ENCODE results near the gene PTCD1. TPM values are rescaled to one million over a fixed set of nuclear protein-coding genes. Genes with fewer than 3 reads are reported as not detected.

PTCD1 gene
- total RNA-seq, 3 donors from 2014 or later, result 4.5 to 8.3 (median 4.9) TPM

DNA sequence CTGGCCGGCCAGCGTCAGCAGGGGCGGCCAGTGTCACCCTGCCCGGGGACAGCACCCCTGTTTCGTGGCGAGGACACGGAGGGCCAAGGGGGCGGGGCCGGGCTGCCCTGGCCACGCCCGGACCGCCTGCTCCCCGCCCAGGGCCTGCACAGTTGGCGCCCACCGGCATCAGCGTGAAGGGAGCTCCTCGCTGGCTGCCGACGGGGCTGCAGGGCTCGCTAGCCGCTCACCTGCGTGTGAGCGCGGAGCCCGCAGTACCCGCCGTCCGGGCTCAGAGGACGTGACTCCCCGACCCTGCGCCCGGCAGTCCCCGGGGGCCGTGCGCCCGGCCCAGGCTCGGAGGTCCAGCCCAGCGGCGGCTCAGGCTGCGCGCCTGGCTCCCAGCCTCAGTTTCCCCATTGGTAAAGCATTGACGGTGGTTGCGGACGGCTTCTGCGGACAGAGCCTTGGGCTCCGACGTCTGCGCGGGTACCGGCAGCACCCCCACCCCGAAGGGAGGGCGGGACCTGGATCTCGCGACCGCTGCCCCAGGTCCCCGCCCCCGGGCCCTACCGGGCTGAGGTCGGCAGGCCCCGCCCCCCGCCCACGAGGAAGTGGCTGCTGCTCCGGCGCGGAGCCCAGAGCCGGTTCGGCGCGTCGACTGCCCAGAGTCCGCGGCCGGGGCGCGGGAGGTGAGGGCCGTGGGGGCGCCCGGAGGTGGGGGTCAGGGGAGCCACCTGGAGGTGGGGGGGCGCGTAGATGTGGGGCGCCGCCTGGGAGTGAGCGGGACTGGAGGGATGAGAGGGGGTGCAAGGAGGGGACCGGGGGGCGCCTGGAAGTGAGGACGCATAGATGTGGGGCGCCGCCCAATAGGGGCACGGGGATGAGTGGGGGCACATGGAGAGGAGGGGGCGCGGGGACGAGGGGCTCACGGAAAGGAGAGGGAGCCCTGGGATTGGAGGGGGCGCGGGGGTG lies 64.2 kb downstream of the PTCD1 start, which contains the start of gene ARPC1B:
Gene ARPC1B, plus strand, starts transcription at position 620 of the 954 bp plus-strand sequence. CDS start 10,985 bp downstream, outside the sequence.
- no peaks in the 10 kb centered on the region for H3K36me3 ChIP-seq
- TF ChIP-seq POLR2A (IDR thresholded peaks at IDR 0.05), result peak; percentile 31
- peak in 1 of 3 donors; percentile 52 for TF ChIP-seq POLR2AphosphoS5 (IDR thresholded peaks at IDR 0.05)
- TF ChIP-seq, protein P1, sequence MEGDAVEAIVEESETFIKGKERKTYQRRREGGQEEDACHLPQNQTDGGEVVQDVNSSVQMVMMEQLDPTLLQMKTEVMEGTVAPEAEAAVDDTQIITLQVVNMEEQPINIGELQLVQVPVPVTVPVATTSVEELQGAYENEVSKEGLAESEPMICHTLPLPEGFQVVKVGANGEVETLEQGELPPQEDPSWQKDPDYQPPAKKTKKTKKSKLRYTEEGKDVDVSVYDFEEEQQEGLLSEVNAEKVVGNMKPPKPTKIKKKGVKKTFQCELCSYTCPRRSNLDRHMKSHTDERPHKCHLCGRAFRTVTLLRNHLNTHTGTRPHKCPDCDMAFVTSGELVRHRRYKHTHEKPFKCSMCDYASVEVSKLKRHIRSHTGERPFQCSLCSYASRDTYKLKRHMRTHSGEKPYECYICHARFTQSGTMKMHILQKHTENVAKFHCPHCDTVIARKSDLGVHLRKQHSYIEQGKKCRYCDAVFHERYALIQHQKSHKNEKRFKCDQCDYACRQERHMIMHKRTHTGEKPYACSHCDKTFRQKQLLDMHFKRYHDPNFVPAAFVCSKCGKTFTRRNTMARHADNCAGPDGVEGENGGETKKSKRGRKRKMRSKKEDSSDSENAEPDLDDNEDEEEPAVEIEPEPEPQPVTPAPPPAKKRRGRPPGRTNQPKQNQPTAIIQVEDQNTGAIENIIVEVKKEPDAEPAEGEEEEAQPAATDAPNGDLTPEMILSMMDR (IDR thresholded peaks at IDR 0.05), result no peak
- H3K9me3 ChIP-seq, result no peaks in the 10 kb centered on the region
- no peaks in the 10 kb centered on the region for H3K4me1 ChIP-seq
- peak within 1 kb of the TSS; percentile 78 to 94 for H3K27ac ChIP-seq
- peak; percentile 58 to 65 for DNase-seq (ENCODE audit: low spot score in 2 of 2)
- H3K4me3 ChIP-seq, result peak within 1 kb of the TSS; percentile 94 to 99 (median 97)
- intact Hi-C loops (cut with DNase I; ENCODE audit: low total_unique reads), result no loop called here
- no peaks in the 10 kb centered on the region for H3K27me3 ChIP-seq

DNA sequence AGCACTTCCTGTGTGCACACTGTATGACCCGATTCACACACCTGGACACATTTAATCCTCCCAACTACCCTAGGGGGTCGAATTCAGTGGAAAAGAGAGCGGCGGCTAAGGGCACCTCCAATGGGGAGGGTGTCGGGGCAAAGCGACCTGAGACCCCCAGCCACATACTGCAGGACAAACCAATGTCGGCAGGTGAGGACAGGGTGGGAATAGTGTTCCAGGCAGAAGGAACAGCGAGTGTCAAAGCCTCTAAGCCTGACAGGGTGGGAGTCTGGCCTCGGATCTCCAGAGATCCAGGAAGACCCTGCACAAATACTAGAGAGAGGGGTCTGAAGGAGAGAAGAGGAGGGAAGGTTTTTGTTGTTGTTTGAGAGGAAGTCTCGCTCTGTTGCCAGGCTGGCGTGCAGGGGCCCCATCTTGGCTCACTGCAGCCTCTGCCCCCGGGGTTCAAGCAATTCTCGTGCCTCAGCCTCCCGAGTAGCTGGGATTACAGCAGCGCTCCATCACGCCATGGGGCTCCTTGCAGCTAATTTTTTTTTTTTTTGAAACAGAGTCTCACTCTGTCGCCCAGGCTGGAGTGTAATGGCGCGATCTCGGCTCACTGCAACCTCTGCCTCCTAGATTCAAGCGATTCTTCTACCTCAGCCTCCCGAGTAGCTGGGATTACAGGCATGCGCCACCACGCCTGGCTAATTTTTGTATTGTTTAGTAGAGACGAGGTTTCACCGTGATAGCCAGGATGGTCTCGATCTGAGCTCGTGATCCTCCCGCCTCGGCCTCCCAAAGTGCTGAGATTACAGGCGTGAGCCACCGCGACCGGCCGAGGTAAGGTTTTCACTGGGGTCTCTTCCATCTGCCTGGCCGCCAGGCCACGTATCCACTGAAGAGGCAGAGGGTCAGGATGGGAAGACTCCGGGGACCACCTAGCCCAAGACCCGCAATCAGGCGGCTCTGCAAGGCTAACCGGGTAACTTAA lies 65.2 kb downstream of the PTCD1 start:
- Histone ChIP-seq H3K27ac (peak overlapping the region; percentile 78 to 94), H3K9me3 (no peaks in the 10 kb centered on the region), H3K4me1 (no peaks in the 10 kb centered on the region), H3K27me3 (no peaks in the 10 kb centered on the region), H3K36me3 (no peaks in the 10 kb centered on the region), H3K4me3 (peak overlapping the region; percentile 94 to 99 (median 97))
- intact Hi-C loops (cut with DNase I; ENCODE audit: low total_unique reads), result no loop called here
- DNase-seq (ENCODE audit: low spot score in 2 of 2), result no peak
- TF ChIP-seq POLR2AphosphoS5 (IDR thresholded peaks at IDR 0.05), result no peak
- no peak for TF ChIP-seq POLR2A (IDR thresholded peaks at IDR 0.05)
- TF ChIP-seq, protein P1 (IDR thresholded peaks at IDR 0.05), result no peak

DNA sequence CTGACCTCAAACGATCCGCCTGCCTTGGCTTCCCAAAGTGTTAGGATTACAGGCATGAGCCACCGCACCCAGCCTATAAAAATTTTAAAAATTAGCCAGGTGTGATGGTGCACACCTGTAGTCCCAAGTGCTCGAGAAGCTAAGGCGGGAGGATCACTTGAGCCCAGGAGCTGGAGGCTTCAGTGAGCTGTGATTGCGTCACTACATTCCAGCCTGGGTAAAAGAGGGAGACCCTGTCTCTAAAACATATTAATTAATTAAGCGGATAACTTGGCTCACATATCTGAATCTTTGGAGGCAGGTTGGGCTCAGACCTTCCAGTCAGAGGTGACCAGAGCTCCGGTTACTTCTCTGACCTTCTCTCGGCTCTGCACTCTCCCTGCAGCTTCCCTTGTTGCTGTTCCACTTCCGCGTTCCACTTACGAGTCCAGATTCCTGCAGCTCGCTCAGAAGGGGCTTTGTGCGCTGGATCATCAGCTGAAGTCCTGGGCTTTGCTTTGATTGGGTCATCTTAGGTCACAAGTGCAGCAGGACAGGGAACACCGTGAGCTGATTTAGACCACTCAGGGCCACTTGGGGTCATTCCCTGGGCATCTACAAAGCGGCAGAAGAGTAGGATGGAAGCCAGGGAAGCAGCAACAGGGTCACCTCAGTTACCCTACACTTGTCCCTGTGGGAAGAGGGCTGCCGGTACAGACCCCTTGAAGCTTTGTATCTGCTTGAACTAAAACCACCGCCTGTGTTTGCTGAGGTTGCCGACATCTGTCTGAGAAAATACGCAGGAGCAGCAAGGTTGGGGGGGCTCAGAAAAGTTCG lies 66.1 kb downstream of the PTCD1 start:
- no peaks in the 10 kb centered on the region for H3K4me1 ChIP-seq
- no peak for DNase-seq (ENCODE audit: low spot score in 2 of 2)
- no peaks in the 10 kb centered on the region for H3K9me3 ChIP-seq
- TF ChIP-seq POLR2AphosphoS5 (IDR thresholded peaks at IDR 0.05) (no peak), POLR2A (IDR thresholded peaks at IDR 0.05) (no peak)
- TF ChIP-seq, protein P1 (IDR thresholded peaks at IDR 0.05), result no peak
- peak overlapping the region in 2 of 3 donors; percentile 6 to 22 for H3K4me3 ChIP-seq
- H3K27me3 ChIP-seq, result no peaks in the 10 kb centered on the region
- no peaks in the 10 kb centered on the region for H3K36me3 ChIP-seq
- H3K27ac ChIP-seq, result peak overlapping the region; percentile 43 to 46
- intact Hi-C loops (cut with DNase I; ENCODE audit: low total_unique reads), result no loop called here

DNA sequence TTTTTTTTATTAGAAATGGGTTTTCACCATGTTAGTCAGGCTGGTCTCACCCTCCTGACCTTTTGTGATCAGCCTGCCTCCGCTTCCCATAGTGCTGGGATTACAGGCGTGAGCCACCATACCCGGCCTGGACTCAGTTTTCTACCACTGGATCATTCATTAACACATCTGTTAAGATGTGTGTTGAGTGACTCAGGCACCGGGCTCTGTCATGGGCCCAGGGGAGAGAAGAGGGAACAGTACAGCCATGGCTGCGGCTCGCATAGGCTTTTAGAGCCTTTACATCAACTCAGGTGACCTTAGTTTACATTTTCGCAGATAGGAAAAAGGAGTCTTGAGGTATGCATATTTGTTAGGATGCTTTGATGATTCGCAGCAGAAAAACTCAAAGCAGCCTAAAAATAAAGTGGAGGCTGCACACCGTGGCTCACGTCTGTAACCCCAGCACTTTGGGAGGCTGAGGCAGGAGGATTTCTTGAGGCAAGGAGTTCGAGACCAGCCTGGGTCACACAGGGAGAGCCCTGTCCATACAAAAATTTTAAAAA lies 67.2 kb downstream of the PTCD1 start:
- Histone ChIP-seq H3K36me3 (no peaks in the 10 kb centered on the region), H3K4me3 (no peak overlapping the region), H3K27me3 (no peaks in the 10 kb centered on the region), H3K9me3 (no peaks in the 10 kb centered on the region), H3K4me1 (no peaks in the 10 kb centered on the region), H3K27ac (no peak overlapping the region)
- no peak for DNase-seq (ENCODE audit: low spot score in 2 of 2)
- intact Hi-C loops (cut with DNase I; ENCODE audit: low total_unique reads), result no loop called here
- TF ChIP-seq, protein P1 (IDR thresholded peaks at IDR 0.05), result no peak
- TF ChIP-seq POLR2A (IDR thresholded peaks at IDR 0.05) (no peak), POLR2AphosphoS5 (IDR thresholded peaks at IDR 0.05) (no peak)

All from breast epithelium (tissue), 4 donors.